Astrocyte (in vitro differentiated cells and primary cell): ENCODE results near the gene CISD3. TPM values are rescaled to one million over a fixed set of nuclear protein-coding genes. Genes with fewer than 3 reads are reported as not detected.

Experiments
- DNase-seq: peaks from one replicate; pipeline ENCODE4 v3.0.0-alpha.2; 2010; ENCODE audit warnings: low read depth
- FAIRE-seq: peaks from 2 replicates; lab custom pipeline; 2011; peaks lifted over from hg19 to GRCh38; lab: Jason Lieb, UNC
- H2AFZ ChIP-seq: 2 replicates; pipeline ENCODE4 v1.6.0; 2012; ENCODE audit warnings: low read depth, low read length, inconsistent platforms
- H3K27ac ChIP-seq: 2 replicates; pipeline ENCODE4 v1.5.1; 2011; ENCODE audit warnings: low read depth, low read length, inconsistent platforms
- H3K27me3 ChIP-seq: 2 replicates; pipeline ENCODE4 v1.6.0; 2011; ENCODE audit warnings: low read length, inconsistent platforms; ENCODE audit not compliant: insufficient read depth
- H3K36me3 ChIP-seq: 2 replicates; pipeline ENCODE4 v1.5.1; 2011; ENCODE audit warnings: low read length, inconsistent platforms; ENCODE audit not compliant: insufficient read depth
- H3K4me1 ChIP-seq: 2 replicates; pipeline ENCODE4 v1.5.1; 2011; ENCODE audit warnings: low read length, inconsistent platforms; ENCODE audit not compliant: insufficient read depth
- H3K4me2 ChIP-seq: 2 replicates; pipeline ENCODE4 v1.6.0; 2012; ENCODE audit warnings: low read length, inconsistent platforms
- H3K4me3 ChIP-seq: 2 replicates; pipeline ENCODE4 v1.5.1; 2011; ENCODE audit warnings: low read depth, mild to moderate bottlenecking, low read length, inconsistent platforms; ENCODE audit not compliant: insufficient read depth
- H3K79me2 ChIP-seq: 2 replicates; pipeline ENCODE4 v1.6.0; 2012; ENCODE audit warnings: mild to moderate bottlenecking, low read length, inconsistent platforms; ENCODE audit not compliant: insufficient read depth
- H3K9ac ChIP-seq: 2 replicates; pipeline ENCODE4 v1.6.0; 2012; ENCODE audit warnings: mild to moderate bottlenecking, low read length, inconsistent platforms
- H3K9me3 ChIP-seq: 2 replicates; pipeline ENCODE4 v1.5.1; 2012; ENCODE audit warnings: low read depth, mild to moderate bottlenecking, low read length, inconsistent platforms; ENCODE audit not compliant: insufficient read depth
- H4K20me1 ChIP-seq: 2 replicates; pipeline ENCODE4 v1.6.0; 2012; ENCODE audit warnings: low read length, inconsistent platforms; ENCODE audit not compliant: insufficient read depth
- H3K27ac Mint-ChIP-seq: one replicate; pipeline ENCODE4 v1.8.0; 2021; ENCODE audit warnings: mild to moderate bottlenecking, mixed read lengths; ENCODE audit not compliant: unreplicated experiment
- H3K27me3 Mint-ChIP-seq: one replicate; pipeline ENCODE4 v1.8.0; 2021; ENCODE audit warnings: low read depth, mixed read lengths; ENCODE audit not compliant: unreplicated experiment
- H3K36me3 Mint-ChIP-seq: one replicate; pipeline ENCODE4 v1.8.0; 2021; ENCODE audit warnings: low read depth, mixed read lengths; ENCODE audit not compliant: unreplicated experiment
- H3K4me1 Mint-ChIP-seq: one replicate; pipeline ENCODE4 v1.8.0; 2021; ENCODE audit warnings: low read depth, mixed read lengths; ENCODE audit not compliant: unreplicated experiment
- H3K4me3 Mint-ChIP-seq: one replicate; pipeline ENCODE4 v1.8.0; 2021; ENCODE audit warnings: mild to moderate bottlenecking, moderate library complexity, mixed read lengths; ENCODE audit not compliant: unreplicated experiment
- H3K9me3 Mint-ChIP-seq: one replicate; pipeline ENCODE4 v1.8.0; 2021; ENCODE audit warnings: mild to moderate bottlenecking, mixed read lengths; ENCODE audit not compliant: unreplicated experiment
- CTCF ChIP-seq: IDR thresholded peaks from 2 replicates; pipeline ENCODE4 v1.5.1; 2011; ENCODE audit warnings: low read depth, mild to moderate bottlenecking, inconsistent platforms, low read length, moderate library complexity; ENCODE audit not compliant: insufficient read depth
- EZH2 ChIP-seq: IDR thresholded peaks from 2 replicates; pipeline ENCODE4 v1.6.1; 2012; ENCODE audit warnings: mild to moderate bottlenecking, low read length, inconsistent platforms; ENCODE audit not compliant: insufficient read depth
- total RNA-seq: library from RNA; stranded (reverse); gene quantifications from 2 replicates; pipeline ENCODE4 v1.2.1, GENCODE V29; 2021

CISD3 gene
- total RNA-seq, 1 donor from 2014 or later, result 12.0 TPM

- peaks cover 40% of the 10 kb centered on the region for H4K20me1 ChIP-seq
- peaks cover 14% of the 10 kb centered on the region for H3K27me3 Mint-ChIP-seq
- no peak for DNase-seq
- H3K27ac ChIP-seq, result no peak overlapping the region
- H3K4me3 Mint-ChIP-seq, result no peak overlapping the region
- H3K4me1 ChIP-seq, result peaks cover 11% of the 10 kb centered on the region
- no peaks in the 10 kb centered on the region for H3K27me3 ChIP-seq
- peaks cover 2% of the 10 kb centered on the region for H3K9me3 Mint-ChIP-seq
- H3K79me2 ChIP-seq, result peaks cover 14% of the 10 kb centered on the region
- H2AFZ ChIP-seq, result no peak overlapping the region
- no peak overlapping the region for H3K4me2 ChIP-seq
- no peak overlapping the region for H3K9ac ChIP-seq
- peaks cover 3% of the 10 kb centered on the region for H3K36me3 ChIP-seq
- TF ChIP-seq CTCF, result no peak
- TF ChIP-seq EZH2, result no peak
- H3K27ac Mint-ChIP-seq, result no peak overlapping the region
- H3K4me3 ChIP-seq, result no peak overlapping the region
- peaks cover 6% of the 10 kb centered on the region for H3K4me1 Mint-ChIP-seq
- H3K36me3 Mint-ChIP-seq, result peaks cover 18% of the 10 kb centered on the region
- no peaks in the 10 kb centered on the region for H3K9me3 ChIP-seq
- no peak for FAIRE-seq
Measured at GRCh38 chr17:38709864-38710603, 20.1 kb upstream of the CISD3 start.

DNA sequence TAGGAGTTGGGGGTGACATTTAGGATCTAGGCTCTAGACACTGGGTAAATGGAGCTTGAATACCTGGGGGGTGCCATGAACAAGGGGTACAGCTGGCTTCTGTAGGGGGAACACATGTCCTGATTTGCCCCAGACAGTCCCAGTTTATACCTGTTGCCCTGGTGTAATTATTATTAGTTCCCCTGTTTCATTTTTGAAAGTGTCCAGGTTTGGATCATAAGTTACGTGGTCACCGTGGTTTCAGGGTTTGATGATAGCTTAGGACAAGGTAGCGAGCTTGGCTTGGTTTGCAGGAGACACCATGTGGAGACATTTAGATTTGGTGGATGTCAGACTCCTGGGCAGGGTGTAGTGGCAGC is 19.6 kb upstream of the CISD3 start:
- no peak for DNase-seq
- Mint-ChIP-seq H3K4me1 (peaks cover 6% of the 10 kb centered on the region), H3K27me3 (peaks cover 14% of the 10 kb centered on the region), H3K36me3 (peaks cover 20% of the 10 kb centered on the region), H3K9me3 (peaks cover 2% of the 10 kb centered on the region), H3K4me3 (no peak overlapping the region), H3K27ac (no peak overlapping the region)
- Histone ChIP-seq H4K20me1 (peaks cover 40% of the 10 kb centered on the region), H3K36me3 (peaks cover 3% of the 10 kb centered on the region), H3K79me2 (peaks cover 14% of the 10 kb centered on the region), H3K4me2 (no peak overlapping the region), H3K4me1 (peaks cover 11% of the 10 kb centered on the region), H2AFZ (no peak overlapping the region), H3K9ac (no peak overlapping the region), H3K27ac (no peak overlapping the region), H3K27me3 (no peaks in the 10 kb centered on the region), H3K9me3 (no peaks in the 10 kb centered on the region), H3K4me3 (no peak overlapping the region)
- TF ChIP-seq CTCF, result no peak
- TF ChIP-seq EZH2, result no peak
- FAIRE-seq, result no peak

GRCh38 chr17:38710985-38711384 is 19.2 kb upstream of the CISD3 start:
- peaks cover 2% of the 10 kb centered on the region for H3K9me3 Mint-ChIP-seq
- FAIRE-seq, result no peak
- TF ChIP-seq CTCF (no peak), EZH2 (no peak)
- no peak overlapping the region for H3K9ac ChIP-seq
- H3K27ac Mint-ChIP-seq, result no peak overlapping the region
- no peak overlapping the region for H2AFZ ChIP-seq
- H3K4me3 ChIP-seq, result no peak overlapping the region
- H3K36me3 ChIP-seq, result peaks cover 3% of the 10 kb centered on the region
- no peaks in the 10 kb centered on the region for H3K27me3 ChIP-seq
- peaks cover 14% of the 10 kb centered on the region for H3K27me3 Mint-ChIP-seq
- H3K4me1 Mint-ChIP-seq, result peaks cover 6% of the 10 kb centered on the region
- DNase-seq, result no peak
- peaks cover 12% of the 10 kb centered on the region for H3K79me2 ChIP-seq
- H3K27ac ChIP-seq, result no peak overlapping the region
- H3K9me3 ChIP-seq, result no peaks in the 10 kb centered on the region
- H3K36me3 Mint-ChIP-seq, result peaks cover 20% of the 10 kb centered on the region
- H4K20me1 ChIP-seq, result peaks cover 40% of the 10 kb centered on the region
- no peak overlapping the region for H3K4me2 ChIP-seq
- H3K4me1 ChIP-seq, result peaks cover 10% of the 10 kb centered on the region
- H3K4me3 Mint-ChIP-seq, result no peak overlapping the region
